SU-DHL-6 (cell line): Measurements from ENCODE around the gene SUGP1.

Experiments used
- H2AFZ ChIP-seq: fragments of 200-600 bp; sonication (generic); 2 replicates; pipeline ENCODE4 v1.6.1; 2014; ENCODE audit warnings: low read depth, mild to moderate bottlenecking, moderate library complexity, mixed read lengths, antibody characterized with exemption, low read length; ENCODE audit not compliant: severe bottlenecking
- H3F3A ChIP-seq: fragments of 200-600 bp; shearing (Covaris generic); 2 replicates; pipeline ENCODE4 v1.6.0; 2016; ENCODE audit warnings: antibody characterized with exemption, mild to moderate bottlenecking; ENCODE audit not compliant: insufficient read depth
- H3K27ac ChIP-seq: fragments of 200-600 bp; sonication (generic); 2 replicates; pipeline ENCODE4 v1.5.1; 2016; ENCODE audit warnings: low read depth, mild to moderate bottlenecking, low read length, moderate library complexity, mixed read lengths
- H3K27me3 ChIP-seq: fragments of 200-600 bp; sonication (generic), shearing (Covaris generic); 2 replicates; pipeline ENCODE4 v1.6.0; 2014; ENCODE audit warnings: mild to moderate bottlenecking, low read length
- H3K36me3 ChIP-seq: fragments of 200-600 bp; sonication (generic); 2 replicates; pipeline ENCODE4 v1.6.1; 2014; ENCODE audit warnings: mild to moderate bottlenecking, low read length, mixed read lengths
- H3K4me2 ChIP-seq: fragments of 300-600, 200-600 bp; shearing (Covaris generic), sonication (generic); 2 replicates; pipeline ENCODE4 v1.6.0; 2014; ENCODE audit warnings: low read length, low read depth, mild to moderate bottlenecking; ENCODE audit not compliant: poor library complexity, severe bottlenecking
- H3K4me3 ChIP-seq: fragments of 200-600 bp; sonication (generic); 2 replicates; pipeline ENCODE4 v1.5.1; 2014; ENCODE audit warnings: antibody characterized with exemption, low read length, mild to moderate bottlenecking, mixed read lengths; ENCODE audit not compliant: insufficient read depth, poor library complexity, severe bottlenecking
- H3K79me2 ChIP-seq: fragments of 200-600 bp; sonication (generic); 2 replicates; pipeline ENCODE4 v1.6.1; 2014; ENCODE audit warnings: mild to moderate bottlenecking, low read length, moderate library complexity; ENCODE audit not compliant: insufficient read depth
- H3K9ac ChIP-seq: fragments of 200-600 bp; sonication (generic); 2 replicates; pipeline ENCODE4 v1.7.0; 2014; ENCODE audit warnings: mild to moderate bottlenecking, low read length
- H3K9me2 ChIP-seq: fragments of 200-600 bp; sonication (generic); replicated peaks from 2 replicates; pipeline ENCODE4 v1.6.1; 2014; ENCODE audit warnings: low read length; ENCODE audit not compliant: insufficient read depth
- H3K9me3 ChIP-seq: fragments of 200-600 bp; sonication (generic); 2 replicates; pipeline ENCODE4 v1.6.1; 2014; ENCODE audit warnings: low read length, mixed read lengths; ENCODE audit not compliant: insufficient read depth
- H4K20me1 ChIP-seq: fragments of 200-600 bp; sonication (generic); 2 replicates; pipeline ENCODE4 v1.6.1; 2014; ENCODE audit warnings: low read depth, mild to moderate bottlenecking, antibody characterized with exemption, low read length, moderate library complexity, mixed read lengths
- CTCF ChIP-seq: fragments of 200-600 bp; sonication (generic); IDR thresholded peaks from one replicate; pipeline ENCODE4 v1.5.1; 2017; ENCODE audit warnings: antibody characterized with exemption, mild to moderate bottlenecking, low read length, moderate library complexity; ENCODE audit not compliant: insufficient read depth, poor library complexity, severe bottlenecking
- EZH2phosphoT487 ChIP-seq: fragments of 200-600 bp; sonication (generic), shearing (Covaris generic); conservative IDR thresholded peaks from 2 replicates; pipeline ENCODE4 v1.6.1; 2018; ENCODE audit warnings: mild to moderate bottlenecking, antibody characterized with exemption, low read length, moderate library complexity, mixed read lengths

Gene SUGP1

GRCh38 chr19:19268453-19269385 lies 51.6 kb downstream of the SUGP1 start:
- no peaks in the 10 kb centered on the region for H3K9me2 ChIP-seq
- no peak overlapping the region for H3K9ac ChIP-seq
- H2AFZ ChIP-seq, result no peak overlapping the region
- H3K4me3 ChIP-seq, result no peak overlapping the region
- H3F3A ChIP-seq, result no peaks in the 10 kb centered on the region
- no peaks in the 10 kb centered on the region for H3K27me3 ChIP-seq
- no peak overlapping the region for H3K4me2 ChIP-seq
- no peaks in the 10 kb centered on the region for H3K9me3 ChIP-seq
- no peaks in the 10 kb centered on the region for H3K79me2 ChIP-seq
- no peaks in the 10 kb centered on the region for H3K36me3 ChIP-seq
- H4K20me1 ChIP-seq, result no peaks in the 10 kb centered on the region
- no peak overlapping the region for H3K27ac ChIP-seq
- TF ChIP-seq CTCF (no peak), EZH2phosphoT487 (no peak)

- no peaks in the 10 kb centered on the region for H3F3A ChIP-seq
- H3K9me2 ChIP-seq, result no peaks in the 10 kb centered on the region
- no peaks in the 10 kb centered on the region for H3K9me3 ChIP-seq
- H3K27me3 ChIP-seq, result no peaks in the 10 kb centered on the region
- H2AFZ ChIP-seq, result no peak overlapping the region
- H4K20me1 ChIP-seq, result no peaks in the 10 kb centered on the region
- no peaks in the 10 kb centered on the region for H3K36me3 ChIP-seq
- H3K9ac ChIP-seq, result no peak overlapping the region
- no peak overlapping the region for H3K4me3 ChIP-seq
- no peak overlapping the region for H3K4me2 ChIP-seq
- no peaks in the 10 kb centered on the region for H3K79me2 ChIP-seq
- TF ChIP-seq CTCF (no peak), EZH2phosphoT487 (no peak)
- no peak overlapping the region for H3K27ac ChIP-seq
These were observed 53.0 kb downstream of the SUGP1 start for GRCh38 chr19:19267305-19267704.

GRCh38 chr19:19263886-19264487 lies 56.3 kb downstream of the SUGP1 start:
- no peaks in the 10 kb centered on the region for H3K9me3 ChIP-seq
- no peak for TF ChIP-seq CTCF
- no peak for TF ChIP-seq EZH2phosphoT487
- H3K36me3 ChIP-seq, result no peaks in the 10 kb centered on the region

More at GRCh38 chr19:19263886-19264487, 56.3 kb downstream of the SUGP1 start:
- no peak overlapping the region for H3K27ac ChIP-seq
- H3K9ac ChIP-seq, result no peak overlapping the region
- H4K20me1 ChIP-seq, result no peaks in the 10 kb centered on the region
- no peaks in the 10 kb centered on the region for H3K79me2 ChIP-seq
- no peak overlapping the region for H3K4me3 ChIP-seq
- H2AFZ ChIP-seq, result no peak overlapping the region
- no peaks in the 10 kb centered on the region for H3K27me3 ChIP-seq
- H3K9me2 ChIP-seq, result no peaks in the 10 kb centered on the region
- H3K4me2 ChIP-seq, result no peak overlapping the region
- no peaks in the 10 kb centered on the region for H3F3A ChIP-seq
